Measurements from ENCODE around the gene SUN3.
A peak's percentile ranks its signal among the peaks of the same experiment; 100 is the strongest.

Gene SUN3

DNA sequence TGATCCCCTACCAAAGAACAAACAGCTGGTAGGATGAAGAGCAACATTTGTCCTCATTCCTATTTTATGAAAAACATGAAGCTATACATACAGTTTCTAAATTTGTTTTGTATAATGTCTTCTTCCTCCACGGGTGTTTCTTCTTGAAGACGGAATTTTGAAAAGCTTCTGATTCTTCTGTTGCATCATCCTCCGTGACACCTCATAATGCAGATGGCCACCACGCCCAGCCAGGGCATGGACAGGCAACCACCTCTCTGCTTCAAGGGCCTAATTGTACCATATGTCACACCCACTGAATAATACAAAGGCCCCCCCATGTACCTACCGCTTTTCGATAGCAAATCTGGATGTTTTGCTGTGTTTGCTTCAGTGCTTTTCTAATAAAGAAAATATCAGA lies at the start of gene SUN3:
Gene SUN3, minus strand, starts transcription at position 170 of the 400 bp plus-strand sequence. Its CDS starts 169 bp downstream, at position 1.
- no peak for DNase-seq (ENCODE audit: low read depth in 2 of 2)

GRCh38 chr7:48078470-48078869 lies 49.6 kb upstream of the SUN3 start:
- DNase-seq (ENCODE audit: low read depth in 2 of 2), result no peak

DNA sequence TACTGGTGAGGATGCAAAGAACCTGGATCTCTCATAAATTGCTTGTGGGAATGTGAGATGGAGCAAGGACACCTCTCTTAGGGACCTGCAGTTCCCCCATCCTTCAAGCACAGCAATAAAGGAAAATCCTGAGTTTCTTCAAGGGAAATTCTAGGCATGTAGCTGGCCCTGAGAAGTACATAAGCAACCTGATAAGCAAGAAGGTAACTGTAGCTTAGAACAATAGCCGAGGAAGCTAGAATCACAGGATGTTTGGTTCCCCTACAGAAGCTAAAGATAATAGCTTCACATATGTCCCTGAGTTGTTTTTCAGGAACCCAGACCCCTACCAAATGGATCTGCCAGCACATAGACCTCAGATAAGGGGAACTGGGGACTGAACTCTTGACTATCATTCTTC lies 48.5 kb upstream of the SUN3 start:
- no peak for DNase-seq (ENCODE audit: low read depth in 2 of 2)

DNA sequence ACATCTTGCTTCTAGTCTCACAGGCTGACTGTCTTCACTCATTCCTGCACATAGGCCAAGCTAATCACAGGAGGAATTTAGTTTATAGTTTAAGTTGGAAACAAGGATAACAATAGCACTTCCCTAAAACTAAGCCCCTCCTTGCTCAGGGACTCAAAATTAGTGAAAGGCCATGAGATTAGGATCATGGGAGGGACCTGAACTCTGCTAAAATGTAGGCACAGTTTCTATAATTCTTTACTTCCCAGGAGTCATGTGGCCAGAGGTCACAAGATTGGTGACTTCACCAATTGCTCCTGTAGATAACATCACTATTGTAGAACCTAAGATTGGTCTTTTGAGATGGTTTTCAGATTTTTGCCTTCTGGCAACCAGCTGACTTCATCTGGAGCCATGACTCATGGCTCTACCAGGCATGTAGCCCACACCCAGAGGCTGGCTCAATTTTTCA lies 45.3 kb upstream of the SUN3 start:
- DNase-seq (ENCODE audit: low read depth in 2 of 2), result no peak

DNA sequence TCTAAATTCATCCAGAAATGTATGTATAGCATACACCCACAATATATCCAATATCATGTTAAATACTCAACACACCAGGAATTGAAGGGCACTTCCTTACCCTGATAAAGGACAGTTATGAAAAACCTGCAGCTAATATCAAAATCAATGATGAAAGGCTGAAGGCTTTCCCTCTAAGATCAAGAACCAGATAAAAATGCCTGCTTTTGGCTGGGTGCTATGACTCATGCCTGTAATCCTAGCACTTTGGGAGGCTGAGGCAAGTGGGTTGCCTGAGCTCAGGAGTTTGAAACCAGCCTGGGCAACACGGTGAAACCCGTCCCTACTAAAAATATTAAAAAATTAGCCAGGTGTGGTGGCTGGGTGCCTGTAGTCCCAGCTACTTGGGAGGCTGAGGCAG lies 38.6 kb upstream of the SUN3 start:
- DNase-seq (ENCODE audit: low read depth in 2 of 2), result no peak

DNA sequence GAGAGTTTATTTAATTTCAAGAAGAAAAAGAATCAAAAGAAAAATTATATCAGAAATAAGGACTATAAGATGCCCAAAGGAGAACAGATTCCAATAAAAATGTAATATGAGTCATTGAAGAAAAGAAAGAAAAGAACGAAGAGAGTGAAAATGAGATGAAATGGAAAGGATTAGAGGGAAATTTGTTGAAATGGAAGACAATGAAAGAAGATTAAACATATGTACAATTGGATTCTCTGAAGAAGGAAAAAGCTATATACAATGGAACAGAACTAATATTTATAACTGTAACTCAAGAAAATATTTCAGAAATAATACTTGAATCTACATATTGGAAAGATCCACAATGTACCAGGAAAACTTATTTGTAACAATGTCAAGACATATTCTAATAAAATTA lies 35.1 kb upstream of the SUN3 start:
- DNase-seq (ENCODE audit: low read depth in 2 of 2), result no peak

- DNase-seq (ENCODE audit: low read depth in 2 of 2), result no peak
Measured at GRCh38 chr7:48059706-48060105, 30.8 kb upstream of the SUN3 start.

- no peak for DNase-seq (ENCODE audit: low read depth in 2 of 2)
Measured at GRCh38 chr7:48058990-48059389, 30.1 kb upstream of the SUN3 start.

DNA sequence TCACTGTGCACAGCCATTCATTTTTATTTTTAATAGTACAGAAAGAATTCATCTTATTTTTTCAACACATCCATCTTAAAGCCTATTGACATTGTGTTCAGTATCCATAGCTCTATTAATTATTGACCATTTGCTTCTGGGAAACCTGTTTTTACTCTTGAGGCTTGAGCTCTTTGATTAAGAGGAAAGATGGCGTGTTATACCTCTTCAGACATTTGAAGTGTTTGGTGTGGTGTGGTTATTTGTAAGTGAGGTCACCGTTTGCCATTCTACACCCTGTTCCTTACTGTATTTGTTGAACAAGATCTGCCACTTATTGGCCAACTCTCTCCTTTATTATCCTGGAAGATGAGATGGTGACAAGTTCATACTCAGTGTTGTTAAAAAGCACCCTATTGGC lies 24.8 kb upstream of the SUN3 start:
- DNase-seq (ENCODE audit: low read depth in 2 of 2), result no peak

DNA sequence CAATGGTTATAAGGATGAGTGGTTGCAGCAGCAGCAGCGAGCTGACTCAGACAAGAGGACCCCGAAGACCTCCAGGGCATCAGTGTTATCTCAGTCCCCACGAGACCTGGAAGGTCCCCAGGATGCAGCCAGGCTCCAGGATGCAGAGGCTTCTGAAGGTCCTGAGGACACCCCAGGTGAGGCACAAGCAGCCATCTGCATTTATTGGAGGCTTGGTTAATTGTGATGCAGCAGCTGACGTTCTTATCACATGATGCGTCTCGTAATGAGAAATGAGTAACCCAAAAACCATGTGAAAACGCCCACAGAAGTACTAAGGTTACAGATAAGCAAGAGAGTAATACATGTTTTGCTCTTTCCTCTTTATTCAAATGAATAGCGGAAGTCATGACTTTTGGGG lies 23.8 kb upstream of the SUN3 start:
- DNase-seq (ENCODE audit: low read depth in 2 of 2), result no peak

- DNase-seq (ENCODE audit: low read depth in 2 of 2), result no peak
Measured at GRCh38 chr7:48049850-48050249, 20.9 kb upstream of the SUN3 start.

GRCh38 chr7:48048113-48048512 lies 19.2 kb upstream of the SUN3 start:
- no peak for DNase-seq (ENCODE audit: low read depth in 2 of 2)

GRCh38 chr7:48046458-48046857 lies 17.6 kb upstream of the SUN3 start:
- DNase-seq (ENCODE audit: low read depth in 2 of 2), result no peak

DNA sequence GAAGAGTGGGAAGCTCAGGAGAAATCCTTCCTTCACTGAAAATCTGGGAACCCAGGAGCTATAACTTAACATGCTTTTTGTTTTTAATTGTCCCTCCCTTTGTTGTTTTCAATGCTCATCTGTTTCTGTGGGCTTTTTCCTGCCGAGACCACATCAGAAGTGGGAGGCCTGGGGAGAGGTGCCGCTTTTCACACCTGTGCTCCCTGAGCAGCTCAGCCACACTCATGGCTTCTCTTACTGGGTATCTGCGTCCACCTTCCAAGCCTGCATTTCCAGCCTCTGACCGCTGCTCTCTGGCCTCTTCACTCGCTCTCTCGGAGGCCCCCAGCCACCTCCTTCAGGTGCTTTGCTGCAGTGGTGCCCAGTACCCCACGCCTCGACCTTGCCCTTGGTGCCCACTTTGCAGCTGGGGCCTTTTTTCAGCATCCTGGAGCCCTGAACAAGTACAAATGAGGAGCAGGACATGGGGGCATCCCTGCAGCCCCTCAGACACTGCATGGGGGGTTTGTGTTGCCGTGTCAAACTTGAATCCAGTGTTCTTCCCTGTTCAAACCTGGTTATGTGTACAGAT lies 16.4 kb upstream of the SUN3 start:
- DNase-seq (ENCODE audit: low read depth in 2 of 2), result no peak

DNA sequence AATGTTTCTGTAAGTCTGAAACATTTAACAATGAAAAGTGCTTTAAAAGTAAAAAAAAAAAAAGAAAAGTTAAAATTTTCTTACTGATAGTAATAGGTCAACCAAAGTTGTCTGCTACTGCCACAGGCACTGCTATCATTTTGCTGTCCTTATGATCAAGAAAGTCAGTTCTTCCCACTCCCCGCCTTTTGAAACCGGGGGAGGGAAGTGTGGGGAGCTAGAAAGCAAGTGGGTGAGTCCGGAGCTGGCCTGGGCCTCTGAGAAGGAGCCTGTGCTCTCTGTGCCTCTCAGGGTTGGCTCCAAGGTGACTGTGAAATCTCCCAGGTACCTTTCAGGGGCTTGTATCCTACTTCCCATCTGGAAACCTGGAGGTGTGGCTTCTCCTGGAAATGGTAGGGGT lies 13.7 kb upstream of the SUN3 start:
- no peak for DNase-seq (ENCODE audit: low read depth in 2 of 2)

DNA sequence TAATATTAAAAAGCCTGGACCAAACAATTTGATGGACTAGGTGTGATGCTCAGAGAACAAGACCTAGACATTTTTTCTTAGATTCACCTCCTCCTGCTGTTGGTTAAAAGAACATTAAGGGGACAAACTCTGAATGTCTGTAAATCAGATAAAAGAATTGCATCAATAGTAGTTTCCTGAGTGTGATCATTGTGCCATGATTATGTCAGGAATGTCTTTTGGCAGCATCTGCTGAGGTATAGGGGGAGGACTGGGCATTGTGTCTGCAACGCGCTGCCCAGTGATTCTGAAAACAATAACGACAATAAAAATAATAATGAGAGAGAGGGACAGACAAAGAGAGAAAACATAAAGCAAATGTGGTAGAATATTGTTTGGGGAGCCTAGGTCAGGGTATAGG lies 13.3 kb upstream of the SUN3 start:
- no peak for DNase-seq (ENCODE audit: low read depth in 2 of 2)

DNA sequence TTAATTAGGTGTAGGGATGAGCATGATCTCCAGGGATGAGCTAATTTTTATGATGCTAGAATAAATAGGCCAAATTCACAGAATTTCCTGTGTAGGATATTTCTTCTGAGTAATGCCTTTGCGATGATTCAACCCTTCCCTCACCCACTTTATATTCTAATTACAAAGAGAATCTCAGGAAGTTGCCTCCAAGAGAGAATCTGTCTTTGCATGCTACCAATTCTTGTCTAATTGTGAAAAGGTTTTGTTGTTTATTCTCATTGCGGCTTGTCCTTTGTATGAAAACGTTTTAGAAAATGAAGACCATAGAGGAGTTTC lies 12.7 kb upstream of the SUN3 start:
- no peak for DNase-seq (ENCODE audit: low read depth in 2 of 2)

DNA sequence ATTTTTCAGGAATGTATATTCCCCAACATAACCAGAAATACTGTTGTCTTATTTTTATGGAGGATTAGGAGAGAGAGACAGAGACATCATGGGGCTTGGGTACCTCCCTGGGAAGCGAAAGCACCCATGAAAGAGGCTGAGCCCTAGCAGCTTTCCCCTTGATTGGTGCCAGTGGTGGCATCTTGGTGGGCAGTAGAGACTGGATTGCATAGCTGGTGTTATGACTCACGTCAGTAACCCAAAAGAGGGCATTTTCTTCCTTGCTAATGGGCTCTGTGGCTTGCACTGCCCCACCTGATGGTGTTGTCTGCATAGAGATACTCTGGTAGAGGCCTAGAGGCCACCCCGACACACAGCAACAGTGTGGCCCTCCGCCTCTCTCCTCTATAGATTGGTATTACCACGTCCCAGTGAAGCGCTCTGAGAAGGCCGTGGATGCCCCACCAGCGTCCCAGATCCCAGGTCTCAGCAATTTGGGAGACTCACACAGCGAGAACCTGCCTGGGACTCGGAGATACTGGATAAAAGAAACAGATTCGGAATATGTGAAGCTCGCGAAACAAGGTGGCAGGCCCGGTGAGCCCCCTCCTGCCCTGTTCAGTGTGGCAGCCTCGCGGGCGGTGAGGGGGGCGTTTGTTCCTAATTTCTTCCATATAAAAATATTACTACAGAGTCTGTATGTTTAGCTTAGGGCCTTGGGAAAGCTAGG lies 12.2 kb upstream of the SUN3 start:
- no peak for DNase-seq (ENCODE audit: low read depth in 2 of 2)

- DNase-seq (ENCODE audit: low read depth in 2 of 2), result no peak
Measured at GRCh38 chr7:48038815-48039506, 10.1 kb upstream of the SUN3 start.

DNA sequence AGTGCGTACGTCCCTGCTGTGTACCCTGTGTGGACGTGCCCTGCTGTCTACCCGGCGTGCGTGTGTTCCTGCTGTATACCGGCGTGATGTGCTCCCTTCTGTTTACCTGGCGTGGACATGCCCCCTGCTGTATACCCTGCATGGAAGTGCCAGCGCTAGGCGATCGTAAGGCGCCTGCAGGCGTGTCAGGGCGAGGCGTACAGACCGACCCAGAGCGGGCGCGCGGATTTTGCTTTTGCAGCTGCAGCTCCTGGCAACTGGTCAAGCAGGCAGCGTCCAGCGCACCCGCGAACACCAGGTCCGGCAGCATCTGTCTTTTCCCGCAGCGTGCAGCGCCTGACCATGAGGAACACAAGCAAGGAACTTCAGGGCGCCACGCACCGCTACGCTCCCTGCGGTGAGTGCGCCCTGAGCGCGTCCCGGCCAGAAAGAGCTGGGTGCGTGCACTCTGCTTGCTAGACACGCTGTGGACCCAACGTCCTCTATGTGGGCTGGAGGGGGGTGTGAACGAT lies 7.1 kb upstream of the SUN3 start:
- no peak for DNase-seq (ENCODE audit: low read depth in 2 of 2)

DNA sequence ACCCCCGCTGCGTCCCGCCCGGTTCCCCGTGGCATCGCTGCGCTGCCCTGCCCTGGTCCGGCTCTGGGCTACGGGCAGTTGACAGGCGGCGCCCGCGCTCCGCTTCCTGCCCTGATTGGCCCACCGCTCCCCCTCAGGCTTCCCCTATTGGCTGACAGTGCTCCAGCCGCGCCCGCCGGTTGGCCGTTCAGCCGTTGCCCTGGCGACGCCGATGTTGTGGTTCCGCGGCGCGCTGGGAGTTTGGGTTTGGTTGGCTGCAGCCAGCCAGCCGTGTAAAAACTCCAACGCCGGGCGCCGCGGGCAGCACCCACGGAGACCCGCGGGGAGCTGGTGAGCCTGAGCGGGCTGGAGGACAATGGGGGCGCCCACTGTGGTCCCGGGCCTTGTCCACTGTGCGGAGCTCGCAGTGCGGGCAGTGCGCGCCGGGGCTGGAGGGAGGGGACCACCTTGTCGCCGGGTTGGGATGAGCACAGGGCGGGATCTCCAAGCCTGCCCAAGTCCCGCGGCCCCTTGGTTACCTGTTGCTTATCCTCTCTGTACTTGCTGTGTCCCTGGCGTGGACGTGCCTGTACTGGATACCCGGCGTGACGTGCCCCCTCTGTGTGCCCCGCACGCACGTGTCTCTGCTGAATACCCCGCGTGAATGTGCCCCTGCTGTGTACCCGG lies 6.5 kb upstream of the SUN3 start, which contains the start of gene C7orf57:
Gene C7orf57, plus strand, starts transcription at position 243 of the 666 bp plus-strand sequence. CDS start 766 bp downstream, outside the sequence.
- DNase-seq (ENCODE audit: low read depth in 2 of 2), result peak; percentile 56 to 73

DNA sequence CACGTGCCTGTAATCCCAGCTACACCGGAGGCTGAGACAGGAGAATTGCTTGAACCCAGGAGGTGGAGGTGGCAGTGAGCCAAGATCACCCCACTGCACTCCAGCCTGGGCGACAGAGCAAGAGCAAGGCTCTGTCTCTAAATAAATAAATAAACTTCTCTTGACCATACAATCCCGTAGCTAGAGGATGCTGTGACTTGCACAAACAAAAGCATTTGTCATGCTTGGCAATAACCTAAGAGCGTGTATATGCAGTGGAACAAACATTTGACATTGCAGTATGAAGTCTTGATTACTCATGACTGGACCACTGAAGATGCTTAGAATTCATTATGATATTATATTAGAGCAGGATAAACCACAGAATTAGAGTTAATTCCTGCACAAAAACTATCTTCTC lies 5.0 kb upstream of the SUN3 start:
- DNase-seq (ENCODE audit: low read depth in 2 of 2), result no peak

Data from stimulated activated CD8-positive, alpha-beta memory T cell treated with anti-CD3 and anti-CD28 coated beads, Interleukin-15, amount 100 ng/mL, for 4 hours (primary cell).